Measurements from ENCODE around the gene BAG2.

The BAG2 gene

GRCh38 chr6:57143690-57144089, 28.4 kb upstream of the BAG2 start:
- no peak for TF ChIP-seq RAD21 (IDR thresholded peaks at IDR 0.05; ENCODE audit: low read depth)
- no peak for TF ChIP-seq EGR1 (IDR thresholded peaks at IDR 0.05)
- TF ChIP-seq NFIC (IDR thresholded peaks at IDR 0.05), result no peak
- TF ChIP-seq CREB1 (IDR thresholded peaks at IDR 0.05; ENCODE audit: low read depth), result no peak
- no peak for TF ChIP-seq TAF1 (IDR thresholded peaks at IDR 0.05; ENCODE audit: low read depth)
- no peak for TF ChIP-seq USF1 (IDR thresholded peaks at IDR 0.05)
- TF ChIP-seq ZBTB7A (IDR thresholded peaks at IDR 0.05; ENCODE audit: low read depth), result no peak
- no peak for TF ChIP-seq FOXM1 (IDR thresholded peaks at IDR 0.05; ENCODE audit: borderline replicate concordance, low read depth)
- TF ChIP-seq TCF12 (IDR thresholded peaks at IDR 0.05; ENCODE audit: low read depth), result no peak
- TF ChIP-seq MAX (IDR thresholded peaks at IDR 0.05), result no peak
- no peak for TF ChIP-seq CEBPB (IDR thresholded peaks at IDR 0.05)
- no peak for TF ChIP-seq TEAD4 (IDR thresholded peaks at IDR 0.05)
- no peak for TF ChIP-seq EP300 (IDR thresholded peaks at IDR 0.05; ENCODE audit: borderline replicate concordance)
- no peak for TF ChIP-seq REST (IDR thresholded peaks at IDR 0.05; ENCODE audit: low read depth)
- TF ChIP-seq YY1 (IDR thresholded peaks at IDR 0.05; ENCODE audit: low read depth), result no peak

- TF ChIP-seq YY1 (IDR thresholded peaks at IDR 0.05; ENCODE audit: low read depth) (no peak), ZBTB7A (IDR thresholded peaks at IDR 0.05; ENCODE audit: low read depth) (no peak), RAD21 (IDR thresholded peaks at IDR 0.05; ENCODE audit: low read depth) (no peak), NFIC (IDR thresholded peaks at IDR 0.05) (no peak)
These were observed 24.7 kb upstream of the BAG2 start for GRCh38 chr6:57147401-57147800.

GRCh38 chr6:57147955-57148858, 23.9 kb upstream of the BAG2 start:
- no peak for TF ChIP-seq MAX (IDR thresholded peaks at IDR 0.05)
- TF ChIP-seq REST (IDR thresholded peaks at IDR 0.05; ENCODE audit: low read depth), result no peak
- TF ChIP-seq USF1 (IDR thresholded peaks at IDR 0.05), result no peak
- no peak for TF ChIP-seq EP300 (IDR thresholded peaks at IDR 0.05; ENCODE audit: borderline replicate concordance)
- TF ChIP-seq EGR1 (IDR thresholded peaks at IDR 0.05), result no peak

GRCh38 chr6:57158658-57159057, 13.5 kb upstream of the BAG2 start:
- TF ChIP-seq MAX (IDR thresholded peaks at IDR 0.05) (no peak), ZBTB7A (IDR thresholded peaks at IDR 0.05; ENCODE audit: low read depth) (no peak), TEAD4 (IDR thresholded peaks at IDR 0.05) (no peak), CEBPB (IDR thresholded peaks at IDR 0.05) (no peak), CREB1 (IDR thresholded peaks at IDR 0.05; ENCODE audit: low read depth) (no peak), TAF1 (IDR thresholded peaks at IDR 0.05; ENCODE audit: low read depth) (no peak), EP300 (IDR thresholded peaks at IDR 0.05; ENCODE audit: borderline replicate concordance) (no peak), YY1 (IDR thresholded peaks at IDR 0.05; ENCODE audit: low read depth) (no peak), FOXM1 (IDR thresholded peaks at IDR 0.05; ENCODE audit: borderline replicate concordance, low read depth) (no peak)

GRCh38 chr6:57159127-57159526, 13.0 kb upstream of the BAG2 start:
- TF ChIP-seq CREB1 (IDR thresholded peaks at IDR 0.05; ENCODE audit: low read depth), result no peak
- TF ChIP-seq TAF1 (IDR thresholded peaks at IDR 0.05; ENCODE audit: low read depth), result no peak
- TF ChIP-seq MAX (IDR thresholded peaks at IDR 0.05), result no peak
- no peak for TF ChIP-seq RAD21 (IDR thresholded peaks at IDR 0.05; ENCODE audit: low read depth)
- TF ChIP-seq TEAD4 (IDR thresholded peaks at IDR 0.05), result no peak

- TF ChIP-seq TCF12 (IDR thresholded peaks at IDR 0.05; ENCODE audit: low read depth), result no peak
- TF ChIP-seq RAD21 (IDR thresholded peaks at IDR 0.05; ENCODE audit: low read depth), result no peak
- TF ChIP-seq USF1 (IDR thresholded peaks at IDR 0.05), result no peak
- TF ChIP-seq FOXM1 (IDR thresholded peaks at IDR 0.05; ENCODE audit: borderline replicate concordance, low read depth), result no peak
- no peak for TF ChIP-seq CREB1 (IDR thresholded peaks at IDR 0.05; ENCODE audit: low read depth)
- no peak for TF ChIP-seq TEAD4 (IDR thresholded peaks at IDR 0.05)
- no peak for TF ChIP-seq TAF1 (IDR thresholded peaks at IDR 0.05; ENCODE audit: low read depth)
- no peak for TF ChIP-seq EGR1 (IDR thresholded peaks at IDR 0.05)
- TF ChIP-seq REST (IDR thresholded peaks at IDR 0.05; ENCODE audit: low read depth), result no peak
- no peak for TF ChIP-seq MAX (IDR thresholded peaks at IDR 0.05)
- TF ChIP-seq YY1 (IDR thresholded peaks at IDR 0.05; ENCODE audit: low read depth), result no peak
- no peak for TF ChIP-seq EP300 (IDR thresholded peaks at IDR 0.05; ENCODE audit: borderline replicate concordance)
These were observed 10.1 kb upstream of the BAG2 start for GRCh38 chr6:57162028-57162427.
